ENCODE data around the gene DNHD1.
"Not testable (repeated sequence)": the region's sequence is repeated elsewhere in the genome, so short reads cannot be mapped to it uniquely, and the experiment has no call there.

The DNHD1 gene

DNA sequence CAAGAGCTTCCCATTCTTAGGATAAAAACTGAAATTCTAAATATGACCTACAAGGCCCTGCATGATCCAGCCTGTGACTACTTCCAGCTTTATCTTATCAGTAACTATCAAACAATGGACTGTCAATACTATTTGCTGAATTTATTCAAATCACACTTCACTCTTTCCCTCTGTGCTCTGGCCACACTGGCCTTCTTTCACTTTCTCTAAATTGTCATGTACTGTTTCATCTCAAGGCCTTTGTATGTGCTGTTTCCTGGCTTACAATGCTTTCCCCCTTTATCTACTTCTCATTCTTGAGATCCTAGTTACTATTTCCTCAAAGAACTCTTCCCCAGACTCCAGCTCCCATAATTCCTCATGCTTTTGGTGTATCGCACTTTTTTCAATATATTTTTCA is 10.1 kb upstream of the DNHD1 start:
- peaks cover 17% of the 10 kb centered on the region for H3K4me1 Mint-ChIP-seq (ENCODE audit: low read depth)
- H3K27ac Mint-ChIP-seq: no peak overlapping the region
- H3K36me3 Mint-ChIP-seq (ENCODE audit: low read depth): peaks cover 26% of the 10 kb centered on the region
- H3K4me3 Mint-ChIP-seq: no peak overlapping the region
- DNase-seq (ENCODE audit: low spot score): no peak
- no peaks in the 10 kb centered on the region for H3K9me3 Mint-ChIP-seq
- H3K27me3 Mint-ChIP-seq (ENCODE audit: low read depth): no peaks in the 10 kb centered on the region

DNA sequence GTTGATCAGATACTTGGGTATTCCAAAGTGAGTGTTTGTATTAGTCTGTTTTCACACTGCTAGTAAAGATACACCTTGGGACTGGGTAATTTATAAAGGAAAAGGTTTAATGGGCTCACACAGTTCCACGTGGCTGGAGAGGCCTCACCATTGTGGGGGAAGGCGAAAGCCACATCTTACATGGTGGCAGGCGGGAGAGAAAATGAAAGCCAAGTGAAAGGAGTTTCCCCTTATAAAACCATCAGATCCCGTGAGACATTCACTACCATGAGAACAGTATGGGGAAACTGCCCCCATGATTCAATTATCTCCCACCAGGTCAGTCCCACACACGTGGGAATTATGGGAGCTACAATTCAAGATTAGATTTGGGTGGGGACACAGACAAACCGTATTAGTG is 8.7 kb upstream of the DNHD1 start:
- H3K27ac Mint-ChIP-seq: no peak overlapping the region
- no peak for DNase-seq (ENCODE audit: low spot score)
- no peak overlapping the region for H3K4me3 Mint-ChIP-seq
- H3K36me3 Mint-ChIP-seq (ENCODE audit: low read depth): peaks cover 18% of the 10 kb centered on the region
- peaks cover 6% of the 10 kb centered on the region for H3K4me1 Mint-ChIP-seq (ENCODE audit: low read depth)
- H3K27me3 Mint-ChIP-seq (ENCODE audit: low read depth): no peaks in the 10 kb centered on the region
- no peaks in the 10 kb centered on the region for H3K9me3 Mint-ChIP-seq

DNA sequence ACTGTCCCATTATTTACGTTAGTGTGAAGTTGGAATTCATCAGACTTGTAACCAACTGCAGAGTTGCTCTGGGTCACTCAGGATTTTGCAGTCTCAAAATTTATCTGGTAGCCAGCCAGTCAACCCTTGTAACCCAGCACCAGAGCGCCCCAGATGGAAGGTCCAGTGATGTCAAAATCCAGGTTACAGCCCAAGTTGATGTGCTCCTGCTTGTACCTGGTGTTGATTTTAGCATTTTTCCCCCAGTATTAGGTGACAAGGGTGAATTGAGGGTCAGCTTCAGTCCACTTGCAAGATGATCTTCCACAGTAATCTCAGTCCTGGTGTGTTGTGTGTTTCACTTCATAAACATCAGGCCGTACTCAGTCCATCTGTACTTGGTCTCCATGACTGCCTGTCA is 8.3 kb upstream of the DNHD1 start:
- Mint-ChIP-seq H3K36me3 (ENCODE audit: low read depth) (peaks cover 15% of the 10 kb centered on the region), H3K4me1 (ENCODE audit: low read depth) (peaks cover 1% of the 10 kb centered on the region), H3K27me3 (ENCODE audit: low read depth) (no peaks in the 10 kb centered on the region), H3K9me3 (no peaks in the 10 kb centered on the region), H3K27ac (no peak overlapping the region), H3K4me3 (no peak overlapping the region)
- DNase-seq (ENCODE audit: low spot score): no peak

DNA sequence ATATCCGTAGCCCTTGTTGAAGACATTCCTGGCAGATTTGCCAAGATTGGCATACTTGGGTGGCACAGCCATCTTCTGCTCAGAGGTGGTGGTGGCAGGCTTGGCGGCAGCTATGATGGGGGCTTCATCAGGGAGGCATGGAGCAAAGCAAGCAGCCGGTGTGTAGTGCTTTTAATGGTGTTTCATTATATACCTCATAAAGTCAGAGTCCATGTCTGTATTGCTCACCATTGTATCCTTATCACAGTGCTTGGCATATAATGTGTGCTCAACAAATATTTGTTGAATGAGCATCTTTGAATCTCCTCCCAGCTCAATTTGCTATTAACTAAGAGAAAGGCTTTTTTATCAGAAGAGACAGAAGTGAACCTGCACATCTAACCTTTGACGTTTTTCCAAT is 7.8 kb upstream of the DNHD1 start:
- Mint-ChIP-seq H3K9me3 (no peaks in the 10 kb centered on the region), H3K27ac (no peak overlapping the region), H3K4me3 (no peak overlapping the region), H3K4me1 (ENCODE audit: low read depth) (peaks cover under 1% of the 10 kb centered on the region), H3K27me3 (ENCODE audit: low read depth) (no peaks in the 10 kb centered on the region), H3K36me3 (ENCODE audit: low read depth) (peaks cover 15% of the 10 kb centered on the region)
- DNase-seq (ENCODE audit: low spot score): no peak

DNA sequence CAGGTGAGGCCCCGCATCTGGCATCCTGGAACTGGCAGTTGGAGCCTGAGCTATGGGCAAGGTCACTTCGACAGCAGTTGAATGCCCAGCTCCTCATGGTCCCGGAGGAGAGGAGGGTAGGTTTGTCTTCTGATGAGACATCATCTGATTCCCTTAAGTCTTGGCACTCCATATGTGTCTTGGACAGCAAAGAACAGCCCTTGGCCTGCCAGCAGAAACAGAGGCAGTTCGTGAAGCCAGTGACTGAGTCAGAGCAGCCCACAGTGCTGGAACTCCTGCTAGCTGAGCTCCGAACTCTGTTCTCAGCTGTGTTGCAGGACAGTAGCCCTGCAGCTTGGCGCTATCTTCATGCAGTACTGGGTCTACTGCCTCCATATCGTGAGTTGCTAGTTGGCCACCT is 1.0 kb downstream of the DNHD1 start:
- DNase-seq (ENCODE audit: low spot score): no peak
- no peaks in the 10 kb centered on the region for H3K9me3 Mint-ChIP-seq
- no peaks in the 10 kb centered on the region for H3K27me3 Mint-ChIP-seq (ENCODE audit: low read depth)
- peaks cover 12% of the 10 kb centered on the region for H3K36me3 Mint-ChIP-seq (ENCODE audit: low read depth)
- H3K27ac Mint-ChIP-seq: no peak overlapping the region
- H3K4me1 Mint-ChIP-seq (ENCODE audit: low read depth): peaks cover 4% of the 10 kb centered on the region
- H3K4me3 Mint-ChIP-seq: no peak overlapping the region

DNA sequence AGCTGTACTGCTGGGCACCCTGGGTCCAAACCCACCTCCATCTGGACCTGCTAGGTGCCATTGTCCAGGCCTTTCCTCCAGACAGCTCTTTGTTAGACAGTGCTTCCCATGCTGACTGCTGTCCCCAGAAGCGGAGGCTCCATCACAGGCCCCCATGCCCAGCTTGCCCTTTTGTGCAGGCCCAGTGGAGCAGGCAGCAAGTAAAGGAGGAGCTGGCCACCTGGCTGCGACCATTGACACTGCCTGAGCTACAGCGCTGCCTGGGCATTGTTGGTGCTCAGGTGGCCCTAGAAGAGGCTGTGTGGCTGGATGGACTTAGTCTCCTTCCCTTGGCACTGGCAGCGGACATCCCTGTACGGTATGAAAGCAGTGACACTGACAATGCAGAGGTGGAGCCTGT is 1.5 kb downstream of the DNHD1 start:
- DNase-seq (ENCODE audit: low spot score): no peak
- Mint-ChIP-seq H3K4me1 (ENCODE audit: low read depth) (peaks cover 4% of the 10 kb centered on the region), H3K9me3 (no peaks in the 10 kb centered on the region), H3K4me3 (no peak overlapping the region), H3K27ac (no peak overlapping the region), H3K36me3 (ENCODE audit: low read depth) (peaks cover 12% of the 10 kb centered on the region), H3K27me3 (ENCODE audit: low read depth) (no peaks in the 10 kb centered on the region)

DNA sequence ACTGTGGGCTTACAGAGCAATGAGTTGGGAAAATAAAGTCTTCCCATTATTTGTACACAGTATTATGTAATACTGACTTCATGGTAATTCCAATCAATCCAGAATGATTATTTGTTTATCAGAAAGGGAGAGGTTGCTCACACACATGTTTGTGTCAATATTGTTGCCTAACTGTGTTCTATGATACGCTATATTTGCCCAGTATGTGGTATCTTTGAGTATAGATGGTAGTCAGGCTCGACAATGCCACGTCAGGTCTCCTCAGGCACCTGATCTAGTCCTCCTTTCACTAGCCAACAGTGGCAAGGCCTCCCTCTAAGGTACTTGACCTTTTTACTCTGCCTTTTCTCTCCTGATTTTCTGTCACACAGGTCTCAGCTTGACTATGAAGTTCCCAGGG is 5.3 kb downstream of the DNHD1 start:
- Mint-ChIP-seq H3K27me3 (ENCODE audit: low read depth) (no peaks in the 10 kb centered on the region), H3K4me3 (no peak overlapping the region), H3K4me1 (ENCODE audit: low read depth) (peaks cover 4% of the 10 kb centered on the region), H3K27ac (no peak overlapping the region), H3K9me3 (no peaks in the 10 kb centered on the region), H3K36me3 (ENCODE audit: low read depth) (peaks cover 20% of the 10 kb centered on the region)
- DNase-seq (ENCODE audit: low spot score): no peak

DNA sequence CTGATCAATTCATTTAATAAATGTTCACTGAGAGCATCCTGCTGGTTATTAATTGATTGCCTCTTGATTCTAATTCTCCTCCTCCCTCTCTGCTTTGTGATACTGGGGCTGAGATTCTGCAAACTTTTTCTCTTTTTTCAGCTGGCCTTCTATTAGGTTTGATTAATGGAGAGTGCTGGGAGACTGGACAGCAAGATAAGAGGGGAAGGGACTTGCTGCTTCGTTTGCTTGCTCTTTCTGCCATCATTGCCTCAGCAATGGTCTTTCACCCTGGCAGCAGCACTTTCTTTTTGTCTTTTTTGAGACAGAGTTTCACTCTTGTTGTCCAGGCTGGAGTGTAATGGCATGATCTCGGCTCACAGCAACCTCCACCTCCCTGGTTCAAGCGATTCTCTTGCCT is 7.1 kb downstream of the DNHD1 start:
- Mint-ChIP-seq H3K9me3 (no peaks in the 10 kb centered on the region), H3K27me3 (ENCODE audit: low read depth) (no peaks in the 10 kb centered on the region), H3K4me1 (ENCODE audit: low read depth) (peaks cover 4% of the 10 kb centered on the region), H3K4me3 (no peak overlapping the region), H3K27ac (no peak overlapping the region), H3K36me3 (ENCODE audit: low read depth) (peaks cover 20% of the 10 kb centered on the region)
- no peak for DNase-seq (ENCODE audit: low spot score)

DNA sequence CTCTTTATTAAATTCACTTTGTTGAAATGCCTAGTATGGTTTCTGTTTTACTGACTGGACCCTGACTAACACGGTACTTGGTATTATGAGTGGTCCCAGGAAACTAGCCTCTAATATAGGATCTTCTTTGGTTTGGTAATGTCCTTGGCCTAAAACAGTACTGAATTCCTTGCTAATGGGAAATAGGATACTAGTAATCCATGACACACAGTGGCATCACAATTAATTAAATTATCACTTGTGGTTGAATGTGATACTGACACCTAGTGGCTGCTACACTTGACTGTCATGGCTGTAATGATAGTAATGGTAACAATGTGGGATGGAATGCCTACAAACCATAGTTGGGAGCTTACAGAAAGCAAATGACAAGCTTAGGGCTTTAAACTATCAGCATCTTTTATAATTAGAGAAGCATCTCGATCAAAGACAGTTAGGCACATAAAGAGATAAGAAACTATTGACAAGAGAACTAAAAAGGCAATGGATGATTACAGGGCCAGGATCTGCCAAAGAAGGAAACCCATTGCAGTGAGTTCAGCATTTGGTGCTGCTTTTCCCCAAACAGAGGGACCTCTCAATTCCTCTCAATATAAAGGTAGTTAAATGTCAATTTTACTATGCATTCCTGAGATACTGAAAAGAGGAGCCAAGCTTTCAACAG is 8.6 kb downstream of the DNHD1 start:
- H3K36me3 Mint-ChIP-seq (ENCODE audit: low read depth): peaks cover 22% of the 10 kb centered on the region
- no peak overlapping the region for H3K4me3 Mint-ChIP-seq

DNA sequence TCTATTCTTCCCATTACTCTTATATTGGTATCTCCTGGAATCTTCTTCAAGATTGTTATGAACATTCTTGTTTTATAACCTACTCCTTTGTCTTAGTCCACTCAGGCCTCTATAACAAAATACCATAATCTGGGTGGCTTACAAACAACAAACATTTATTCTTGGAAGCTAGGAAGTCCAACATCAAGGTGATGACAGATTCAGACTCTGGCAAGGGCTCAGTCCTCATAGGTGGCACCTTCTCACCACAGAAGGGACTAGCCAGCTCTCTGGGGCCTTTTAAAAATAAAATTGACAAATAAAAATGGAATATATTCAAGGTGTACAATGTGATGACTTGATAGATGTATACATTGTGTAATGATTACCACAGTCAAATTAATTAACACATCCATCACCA is 19.8 kb downstream of the DNHD1 start:
- Mint-ChIP-seq H3K4me1 (ENCODE audit: low read depth) (no peaks in the 10 kb centered on the region), H3K27ac (no peak overlapping the region), H3K27me3 (ENCODE audit: low read depth) (no peaks in the 10 kb centered on the region), H3K36me3 (ENCODE audit: low read depth) (peaks cover 33% of the 10 kb centered on the region), H3K4me3 (no peak overlapping the region), H3K9me3 (no peaks in the 10 kb centered on the region)
- DNase-seq (ENCODE audit: low spot score): no peak

More for the DNA sequence above, 8.6 kb downstream of the DNHD1 start:
- peaks cover 4% of the 10 kb centered on the region for H3K4me1 Mint-ChIP-seq (ENCODE audit: low read depth)
- no peaks in the 10 kb centered on the region for H3K27me3 Mint-ChIP-seq (ENCODE audit: low read depth)
- H3K27ac Mint-ChIP-seq: no peak overlapping the region
- DNase-seq (ENCODE audit: low spot score): no peak
- H3K9me3 Mint-ChIP-seq: no peaks in the 10 kb centered on the region

DNA sequence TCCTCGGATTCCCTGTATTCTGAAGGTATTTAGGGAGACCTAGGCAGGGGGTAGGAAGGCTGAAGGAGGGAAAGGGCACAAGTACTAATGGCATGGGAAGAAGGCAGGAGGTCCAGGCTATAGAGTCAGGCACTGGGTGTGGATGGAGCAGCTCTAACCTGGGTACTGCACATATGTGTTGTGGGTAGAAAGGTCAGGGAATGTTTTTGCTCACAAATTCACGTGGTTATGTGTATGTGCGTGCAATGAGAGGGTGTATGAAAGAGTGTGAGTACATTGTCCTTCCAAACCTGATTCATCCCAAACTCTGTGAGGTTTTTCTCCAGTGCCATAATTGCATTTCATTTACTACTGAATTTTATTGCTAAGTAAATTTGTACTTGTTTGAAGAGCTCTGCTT is 23.2 kb downstream of the DNHD1 start:
- no peaks in the 10 kb centered on the region for H3K27me3 Mint-ChIP-seq (ENCODE audit: low read depth)
- no peak overlapping the region for H3K27ac Mint-ChIP-seq
- H3K4me3 Mint-ChIP-seq: no peak overlapping the region
- H3K9me3 Mint-ChIP-seq: no peaks in the 10 kb centered on the region
- no peak for DNase-seq (ENCODE audit: low spot score)
- peaks cover 15% of the 10 kb centered on the region for H3K4me1 Mint-ChIP-seq (ENCODE audit: low read depth)
- peaks cover 28% of the 10 kb centered on the region for H3K36me3 Mint-ChIP-seq (ENCODE audit: low read depth)

DNA sequence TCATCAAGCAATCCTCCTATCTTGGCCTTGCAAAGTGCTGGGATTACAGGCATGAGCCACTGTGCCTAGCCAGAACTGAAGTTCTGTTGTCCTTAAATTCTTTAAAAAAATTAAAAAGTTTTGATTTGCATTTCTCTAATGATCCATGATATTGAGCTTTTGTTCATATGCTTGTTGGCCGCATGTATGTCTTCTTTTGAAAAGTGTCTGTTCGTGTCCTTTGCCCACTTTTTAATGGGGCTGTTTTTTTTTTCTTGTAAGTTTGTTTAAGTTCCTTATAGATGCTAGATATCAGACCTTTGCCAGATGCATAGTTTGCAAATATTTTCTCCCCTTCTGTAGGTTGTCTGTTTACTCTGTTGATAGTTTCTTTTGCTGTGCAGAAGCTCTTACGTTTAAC is 24.9 kb downstream of the DNHD1 start:
- not testable (repeated sequence) for H3K9me3 Mint-ChIP-seq; H3K27me3 Mint-ChIP-seq (ENCODE audit: low read depth); DNase-seq (ENCODE audit: low spot score); H3K27ac Mint-ChIP-seq; H3K4me3 Mint-ChIP-seq
- Mint-ChIP-seq H3K36me3 (ENCODE audit: low read depth) (peaks cover 27% of the 10 kb centered on the region), H3K4me1 (ENCODE audit: low read depth) (peaks cover 29% of the 10 kb centered on the region)

DNA sequence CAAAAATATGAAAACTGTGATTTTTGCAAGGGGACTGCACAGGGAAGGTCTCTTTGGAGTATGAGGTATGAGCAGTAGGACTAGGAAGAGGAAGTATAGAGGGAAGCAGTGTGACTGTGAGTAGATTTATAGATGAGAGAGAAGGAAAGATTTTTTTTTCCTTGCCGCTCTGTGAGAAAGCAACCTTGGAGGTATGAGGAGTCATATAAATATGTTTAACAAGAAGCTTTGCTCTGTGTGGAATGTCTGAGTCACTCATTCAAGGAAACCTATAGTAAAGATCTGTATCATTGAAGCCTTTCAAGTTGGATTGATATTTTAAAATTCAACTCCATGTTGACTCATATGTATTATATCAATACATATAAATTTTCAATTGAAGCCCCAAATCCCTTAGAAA is 26.2 kb downstream of the DNHD1 start:
- DNase-seq (ENCODE audit: low spot score): no peak
- Mint-ChIP-seq H3K27me3 (ENCODE audit: low read depth) (no peaks in the 10 kb centered on the region), H3K36me3 (ENCODE audit: low read depth) (peaks cover 31% of the 10 kb centered on the region), H3K4me1 (ENCODE audit: low read depth) (peaks cover 30% of the 10 kb centered on the region), H3K9me3 (no peaks in the 10 kb centered on the region), H3K4me3 (no peak overlapping the region), H3K27ac (no peak overlapping the region)

DNA sequence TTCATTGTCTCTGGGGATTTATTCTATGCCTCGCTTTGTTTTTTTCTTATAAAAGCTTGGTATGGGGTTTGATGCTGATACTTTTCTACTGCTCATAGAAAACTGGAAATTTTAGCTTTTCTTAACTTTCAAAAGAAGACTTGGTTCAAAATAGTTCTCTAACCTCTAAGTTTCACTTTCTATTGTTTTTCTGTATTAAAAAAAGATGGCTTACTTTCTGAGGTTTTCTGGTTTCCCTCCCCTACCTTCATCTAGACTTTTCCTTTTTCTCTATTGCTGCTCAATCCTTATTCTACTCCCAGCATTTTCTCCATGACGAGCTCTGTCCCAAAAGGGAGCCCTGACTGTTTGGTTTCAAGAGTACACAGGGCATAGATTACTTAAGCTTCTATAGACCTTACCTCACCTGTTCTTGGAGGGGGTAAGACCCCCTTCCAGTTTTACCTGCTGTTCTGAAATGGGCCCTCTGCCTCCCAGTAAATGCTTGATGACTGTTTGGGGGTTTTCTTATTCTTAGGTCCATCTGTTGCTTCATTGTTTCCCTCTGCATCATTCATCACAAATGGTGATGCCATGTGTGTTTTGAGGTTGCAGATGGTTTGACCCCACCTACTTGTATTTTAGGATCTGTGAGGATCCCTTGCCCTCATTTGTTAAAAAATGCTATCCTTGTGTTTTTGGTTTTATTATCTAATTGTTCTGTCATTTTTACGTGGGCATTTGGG is 29.5 kb downstream of the DNHD1 start:
- no peak for DNase-seq (ENCODE audit: low spot score)
- Mint-ChIP-seq H3K36me3 (ENCODE audit: low read depth) (peaks cover 25% of the 10 kb centered on the region), H3K4me3 (peak overlapping the region; percentile 59), H3K4me1 (ENCODE audit: low read depth) (peaks cover 30% of the 10 kb centered on the region), H3K27ac (peak overlapping the region; percentile 76), H3K27me3 (ENCODE audit: low read depth) (no peaks in the 10 kb centered on the region), H3K9me3 (no peaks in the 10 kb centered on the region)

DNA sequence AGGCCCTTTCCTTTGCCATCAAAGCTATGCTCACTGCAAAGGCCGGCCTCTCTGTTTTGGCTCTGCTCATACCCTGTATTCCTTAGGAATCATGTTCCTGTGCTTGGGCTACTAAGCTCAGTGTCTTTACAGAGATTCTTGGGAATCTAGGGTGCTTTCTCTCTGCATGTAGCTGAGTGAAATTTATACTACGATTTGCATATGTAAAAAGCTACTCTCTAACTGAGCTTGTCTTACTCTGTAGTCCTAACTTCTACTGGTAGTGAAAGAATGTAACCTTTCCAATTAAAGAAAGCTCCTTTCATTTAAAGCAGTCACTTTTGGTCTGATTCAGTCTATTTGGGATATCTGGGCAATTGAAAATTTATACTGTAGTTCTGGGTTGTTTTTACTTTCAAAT is 32.2 kb downstream of the DNHD1 start:
- H3K4me3 Mint-ChIP-seq: no peak overlapping the region
- H3K27ac Mint-ChIP-seq: no peak overlapping the region
- no peaks in the 10 kb centered on the region for H3K27me3 Mint-ChIP-seq (ENCODE audit: low read depth)

More for the DNA sequence above, 32.2 kb downstream of the DNHD1 start:
- Mint-ChIP-seq H3K36me3 (ENCODE audit: low read depth) (peaks cover 18% of the 10 kb centered on the region), H3K9me3 (no peaks in the 10 kb centered on the region), H3K4me1 (ENCODE audit: low read depth) (peaks cover 24% of the 10 kb centered on the region)
- DNase-seq (ENCODE audit: low spot score): no peak

Data from T-helper 2 cell treated with Interferon-gamma antibody and Interleukin-4, amounts not matched to agents 5 μg/mL and 100 μg/mL, for 36 hours (primary cell).